Measurements from ENCODE around the gene LRMDA.

DNA sequence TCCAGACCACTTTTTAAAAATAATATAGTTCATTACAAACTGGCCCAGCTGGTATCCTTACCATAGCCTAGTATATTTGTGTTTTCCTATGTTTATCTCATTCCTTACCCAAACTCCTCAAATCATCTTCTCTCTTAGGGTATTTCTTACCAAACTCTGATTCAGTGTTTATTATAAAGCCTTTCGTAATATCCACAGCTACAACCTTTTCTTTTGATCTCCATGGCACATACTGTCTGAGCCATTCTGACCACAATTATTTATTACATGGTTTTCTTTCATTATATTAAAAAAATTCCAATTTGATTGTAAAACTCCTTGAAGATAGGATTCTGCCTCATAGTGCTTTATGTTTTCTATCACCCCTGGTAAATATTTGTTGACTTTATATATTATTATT, 94.2 kb downstream of the LRMDA start:
- TF ChIP-seq, protein P1, sequence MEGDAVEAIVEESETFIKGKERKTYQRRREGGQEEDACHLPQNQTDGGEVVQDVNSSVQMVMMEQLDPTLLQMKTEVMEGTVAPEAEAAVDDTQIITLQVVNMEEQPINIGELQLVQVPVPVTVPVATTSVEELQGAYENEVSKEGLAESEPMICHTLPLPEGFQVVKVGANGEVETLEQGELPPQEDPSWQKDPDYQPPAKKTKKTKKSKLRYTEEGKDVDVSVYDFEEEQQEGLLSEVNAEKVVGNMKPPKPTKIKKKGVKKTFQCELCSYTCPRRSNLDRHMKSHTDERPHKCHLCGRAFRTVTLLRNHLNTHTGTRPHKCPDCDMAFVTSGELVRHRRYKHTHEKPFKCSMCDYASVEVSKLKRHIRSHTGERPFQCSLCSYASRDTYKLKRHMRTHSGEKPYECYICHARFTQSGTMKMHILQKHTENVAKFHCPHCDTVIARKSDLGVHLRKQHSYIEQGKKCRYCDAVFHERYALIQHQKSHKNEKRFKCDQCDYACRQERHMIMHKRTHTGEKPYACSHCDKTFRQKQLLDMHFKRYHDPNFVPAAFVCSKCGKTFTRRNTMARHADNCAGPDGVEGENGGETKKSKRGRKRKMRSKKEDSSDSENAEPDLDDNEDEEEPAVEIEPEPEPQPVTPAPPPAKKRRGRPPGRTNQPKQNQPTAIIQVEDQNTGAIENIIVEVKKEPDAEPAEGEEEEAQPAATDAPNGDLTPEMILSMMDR (conservative IDR thresholded peaks at IDR 0.05; ENCODE audit: low read depth, low read length), result no peak
- TF ChIP-seq EZH2 (IDR thresholded peaks at IDR 0.05; ENCODE audit: low read length, unreplicated experiment), result no peak
